HL-60 (cell line): Measurements from ENCODE around the gene FARS2.

Experiments
- POLR2AphosphoS5 ChIP-seq: IDR thresholded peaks from 2 replicates; pipeline ENCODE4 v1.6.1; 2012; ENCODE audit warnings: low read depth
- TF ChIP-seq, protein P1 (sequence below): IDR thresholded peaks from one replicate; pipeline ENCODE4 v1.5.1; 2011; ENCODE audit warnings: low read length, control low read depth, inconsistent platforms; ENCODE audit not compliant: insufficient read depth

DNA sequence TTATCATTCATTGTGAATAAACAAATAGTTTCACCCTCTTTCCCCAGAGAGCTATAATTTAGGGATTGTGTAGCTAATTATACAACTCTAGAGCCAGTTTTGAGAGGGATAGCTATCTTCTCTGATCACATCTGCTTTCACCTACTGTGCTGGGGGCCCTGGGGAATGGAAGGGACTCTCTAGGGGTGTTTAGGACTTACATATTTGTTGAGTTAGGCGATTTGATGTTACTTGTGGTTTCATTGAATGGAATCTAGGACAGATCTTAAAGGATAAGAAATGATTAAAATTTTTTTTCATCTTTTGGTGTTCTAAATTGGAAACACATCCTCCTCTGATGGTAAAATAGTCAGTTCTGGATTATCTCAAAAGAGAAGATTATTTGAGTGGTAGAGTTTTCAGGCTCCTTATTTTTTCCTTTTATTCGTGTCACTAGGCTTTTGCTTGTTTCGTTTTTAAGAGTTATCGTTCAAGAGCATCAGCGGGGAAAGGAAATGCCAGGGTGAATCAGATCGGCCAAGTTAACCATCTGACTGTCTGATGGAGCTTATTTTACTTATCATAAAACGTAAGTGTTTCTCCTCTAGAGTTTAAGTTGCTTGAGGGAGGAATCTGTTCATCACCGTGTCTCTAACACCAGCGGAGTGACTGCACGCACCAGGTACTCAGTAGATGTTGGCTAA is 236.7 kb downstream of the FARS2 start:
- TF ChIP-seq, protein P1, sequence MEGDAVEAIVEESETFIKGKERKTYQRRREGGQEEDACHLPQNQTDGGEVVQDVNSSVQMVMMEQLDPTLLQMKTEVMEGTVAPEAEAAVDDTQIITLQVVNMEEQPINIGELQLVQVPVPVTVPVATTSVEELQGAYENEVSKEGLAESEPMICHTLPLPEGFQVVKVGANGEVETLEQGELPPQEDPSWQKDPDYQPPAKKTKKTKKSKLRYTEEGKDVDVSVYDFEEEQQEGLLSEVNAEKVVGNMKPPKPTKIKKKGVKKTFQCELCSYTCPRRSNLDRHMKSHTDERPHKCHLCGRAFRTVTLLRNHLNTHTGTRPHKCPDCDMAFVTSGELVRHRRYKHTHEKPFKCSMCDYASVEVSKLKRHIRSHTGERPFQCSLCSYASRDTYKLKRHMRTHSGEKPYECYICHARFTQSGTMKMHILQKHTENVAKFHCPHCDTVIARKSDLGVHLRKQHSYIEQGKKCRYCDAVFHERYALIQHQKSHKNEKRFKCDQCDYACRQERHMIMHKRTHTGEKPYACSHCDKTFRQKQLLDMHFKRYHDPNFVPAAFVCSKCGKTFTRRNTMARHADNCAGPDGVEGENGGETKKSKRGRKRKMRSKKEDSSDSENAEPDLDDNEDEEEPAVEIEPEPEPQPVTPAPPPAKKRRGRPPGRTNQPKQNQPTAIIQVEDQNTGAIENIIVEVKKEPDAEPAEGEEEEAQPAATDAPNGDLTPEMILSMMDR: no peak
- no peak for TF ChIP-seq POLR2AphosphoS5
